GM12878 (cell line): ENCODE data around the gene HEBP1. TPM values are rescaled to one million over a fixed set of nuclear protein-coding genes. Genes with fewer than 3 reads are reported as not detected.

Experiments used
- ATAC-seq: fragments of 200-7000 bp; cut with Tn5 transposase; 3 replicates; pipeline ENCODE4 v1.9.1; 2020; ENCODE audit warnings: mild to moderate bottlenecking, moderate library complexity
- BruUV-seq: library from RNA; stranded (reverse); fragments of 400-500 nt; replicated peaks from 2 replicates; lab custom pipeline; 2021; lab: Mats Ljungman, UMichigan
- CTCF ChIA-PET: fragments of 300-600 bp; sonication (Branson Sonifier 250); formaldehyde crosslinking; extraction: SDS; loops from one replicate; lab custom pipeline; 2021; ENCODE audit warnings: inconsistent platforms; lab: Yijun Ruan, JAX
- POLR2A ChIA-PET: fragments of 350-600 bp; formaldehyde crosslinking; extraction: SDS; loops from one replicate; lab custom pipeline; 2021; ENCODE audit warnings: inconsistent platforms; lab: Charles Lee
- RAD21 ChIA-PET: fragments of 300-600 bp; sonication (Branson Sonifier 250); formaldehyde crosslinking; loops from one replicate; lab custom pipeline; 2023; ENCODE audit warnings: antibody characterized with exemption; ENCODE audit not compliant: unreplicated experiment; lab: Charles Lee
- SMC1A ChIA-PET: fragments of 300-600 bp; sonication (Branson Sonifier 250); formaldehyde crosslinking; loops from one replicate; lab custom pipeline; 2023; ENCODE audit not compliant: unreplicated experiment, uncharacterized antibody; lab: Charles Lee
- DNase-seq: peaks from one replicate; pipeline ENCODE4 v3.0.0-alpha.2; 2011; ENCODE audit warnings: low read depth, low spot score
- FAIRE-seq: peaks from 3 replicates; lab custom pipeline; 2011; peaks lifted over from hg19 to GRCh38; lab: Jason Lieb, UNC
- H2AFZ ChIP-seq: 2 replicates; pipeline ENCODE4 v1.6.0; 2011; ENCODE audit warnings: low read depth, low read length, control low read depth; ENCODE audit not compliant: control insufficient read depth
- H3K27ac ChIP-seq: 2 replicates; pipeline ENCODE4 v1.5.1; 2011; ENCODE audit warnings: control low read depth; ENCODE audit not compliant: control insufficient read depth, insufficient read depth
- H3K27me3 ChIP-seq, 2 experiments: replicated peaks in 1 of 2; 2 replicates each; pipeline versions ENCODE4 v1.6.0 to v1.6.1; 2011; ENCODE audit warnings: low read length in 1 of 2; ENCODE audit not compliant: control insufficient read depth in 2 of 2, insufficient read depth in 2 of 2
- H3K36me3 ChIP-seq, 2 experiments: 2 replicates each; pipeline ENCODE4 v1.5.1; 2011; ENCODE audit warnings: low read length in 1 of 2; ENCODE audit not compliant: control insufficient read depth in 2 of 2, insufficient read depth in 2 of 2
- H3K4me1 ChIP-seq: 2 replicates; pipeline ENCODE4 v1.6.1; 2011; ENCODE audit warnings: mild to moderate bottlenecking, low read length, moderate library complexity, mixed read lengths; ENCODE audit not compliant: control insufficient read depth, insufficient read depth
- H3K4me2 ChIP-seq: 2 replicates; pipeline ENCODE4 v1.6.0; 2011; ENCODE audit warnings: control low read depth; ENCODE audit not compliant: control insufficient read depth, insufficient read depth
- H3K4me3 ChIP-seq: fragments of 200-600 bp; sonication (generic); 2 replicates; pipeline ENCODE4 v1.5.1; 2016
- H3K79me2 ChIP-seq: 2 replicates; pipeline ENCODE4 v1.6.0; 2011; ENCODE audit warnings: low read length; ENCODE audit not compliant: control insufficient read depth, insufficient read depth
- H3K9ac ChIP-seq: 2 replicates; pipeline ENCODE4 v1.8.0; 2011; ENCODE audit warnings: low read length, control low read depth, mixed read lengths; ENCODE audit not compliant: control insufficient read depth, insufficient read depth
- H3K9me3 ChIP-seq: replicated peaks from 3 replicates; pipeline ENCODE4 v1.5.1; 2011; ENCODE audit warnings: mild to moderate bottlenecking, low read length; ENCODE audit not compliant: control insufficient read depth, insufficient read depth
- H4K20me1 ChIP-seq: 2 replicates; pipeline ENCODE4 v1.6.0; 2011; ENCODE audit not compliant: control insufficient read depth, insufficient read depth
- CBX5 ChIP-seq: sonication (generic); IDR thresholded peaks from 2 replicates; pipeline ENCODE4 v1.6.1; 2016; ENCODE audit warnings: low read depth, moderate library complexity, mild to moderate bottlenecking, inconsistent platforms
- HDAC2 ChIP-seq: fragments of 200-600 bp; sonication (generic); IDR thresholded peaks from 2 replicates; pipeline ENCODE4 v1.6.1; 2017
- IKZF1 ChIP-seq: fragments of 450-650 bp; conservative IDR thresholded peaks from 2 replicates; pipeline ENCODE4 v1.6.1; 2017; ENCODE audit warnings: antibody characterized with exemption, mild to moderate bottlenecking
- IRF4 ChIP-seq: IDR thresholded peaks from 2 replicates; pipeline ENCODE4 v1.6.1; 2011; ENCODE audit warnings: low read depth, low read length
- LARP7 ChIP-seq: fragments of 450-650 bp; IDR thresholded peaks from 2 replicates; pipeline ENCODE4 v1.6.1; 2017; ENCODE audit warnings: mild to moderate bottlenecking
- MAX ChIP-seq: IDR thresholded peaks from 2 replicates; pipeline ENCODE4 v1.6.1; 2012; ENCODE audit warnings: low read depth, low read length, improper control_type of control experiment
- MEF2A ChIP-seq: IDR thresholded peaks from 2 replicates; pipeline ENCODE4 v1.6.1; 2011; ENCODE audit warnings: low read depth, mild to moderate bottlenecking, low read length, moderate library complexity; ENCODE audit not compliant: insufficient read depth
- MTA2 ChIP-seq: fragments of 450-650 bp; IDR thresholded peaks from 2 replicates; pipeline ENCODE4 v1.6.1; 2016; ENCODE audit warnings: low read depth, mild to moderate bottlenecking, moderate library complexity
- NR2F1 ChIP-seq: fragments of 450-650 bp; conservative IDR thresholded peaks from 2 replicates; pipeline ENCODE4 v1.6.1; 2017; ENCODE audit warnings: mild to moderate bottlenecking
- NRF1 ChIP-seq: conservative IDR thresholded peaks from 2 replicates; pipeline ENCODE4 v1.6.1; 2011; ENCODE audit warnings: mild to moderate bottlenecking, low read depth, low read length, improper control_type of control experiment
- PAX5 ChIP-seq: IDR thresholded peaks from 2 replicates; pipeline ENCODE4 v1.6.1; 2011; ENCODE audit warnings: low read depth, low read length, borderline replicate concordance
- SP1 ChIP-seq: IDR thresholded peaks from one replicate; pipeline ENCODE4 v1.6.1; 2011; ENCODE audit warnings: low read depth, low read length
- STAT1 ChIP-seq: fragments of 450-650 bp; conservative IDR thresholded peaks from 2 replicates; pipeline ENCODE4 v1.6.1; 2014; ENCODE audit warnings: antibody characterized with exemption, mild to moderate bottlenecking
- SUPT20H ChIP-seq: IDR thresholded peaks from 2 replicates; pipeline ENCODE4 v1.6.1; 2011; ENCODE audit warnings: low read depth, mild to moderate bottlenecking, low read length, moderate library complexity, borderline replicate concordance; ENCODE audit not compliant: control insufficient read depth
- TARDBP ChIP-seq: IDR thresholded peaks from 2 replicates; pipeline ENCODE4 v1.6.1; 2016; ENCODE audit warnings: borderline replicate concordance
- TCF12 ChIP-seq: IDR thresholded peaks from 2 replicates; pipeline ENCODE4 v1.6.1; 2011; ENCODE audit warnings: low read depth, mild to moderate bottlenecking, low read length
- ZBTB11 ChIP-seq: fragments of 450-650 bp; formaldehyde crosslinking; IDR thresholded peaks from 2 replicates; pipeline ENCODE4 v1.5.0; 2022; ENCODE audit warnings: mild to moderate bottlenecking, missing genetic modification characterization
- ZBTB33 ChIP-seq: fragments of 450-650 bp; IDR thresholded peaks from 2 replicates; pipeline ENCODE4 v1.6.1; 2017; ENCODE audit warnings: mild to moderate bottlenecking
- ZNF274 ChIP-seq: IDR thresholded peaks from one replicate; pipeline ENCODE4 v1.8.0; 2011; ENCODE audit not compliant: insufficient read length, insufficient read depth
- WGBS: methylation state at CpG from one replicate; pipeline ENCODE4 v1.1.6; 2016; ENCODE audit warnings: low lambda C conversion rate; ENCODE audit not compliant: insufficient replicate concordance, insufficient coverage; ENCODE audit errors: missing lambda C conversion rate; 5-methylcytosine and 5-hydroxymethylcytosine counted together
- in situ Hi-C: fragments of 300-500 bp; cut with MboI; formaldehyde crosslinking; loops from 9 replicates; pipeline ENCODE4 v1.14.3; 2018; ENCODE audit warnings: mixed read lengths
- intact Hi-C: fragments of 100-400 bp; cut with micrococcal nuclease; formaldehyde crosslinking; loops from one replicate; pipeline ENCODE4 v1.14.2; 2022; ENCODE audit not compliant: unreplicated experiment
- polyA plus RNA-seq, 11 experiments: library from polyadenylated mRNA; depleted of rRNA in 4 of 11; unstranded in 6 of 11; stranded (reverse) in 5 of 11; fragments of >200 nt; fragmentation: Nextera tagmentation in 4 of 11; fragmentation: Illumina TruSeq in 1 of 11; extraction: Ambion mirVana in 4 of 11; extraction: Trizol in 1 of 11; gene quantifications; 1 replicate in 1 of 11; 2 replicates in 10 of 11; pipeline versions ENCODE4 v1.2.1 to v1.2.3, GENCODE V29; 2011 to 2016; ENCODE audit warnings: inconsistent platforms in 2 of 11, missing spikeins in 2 of 11, low read depth in 1 of 11
- total RNA-seq, 4 experiments: library from RNA; depleted of rRNA in 3 of 4; stranded (reverse); fragments of >200 nt in 3 of 4; fragmentation: Illumina TruSeq in 1 of 4; extraction: Trizol in 1 of 4; gene quantifications; 2 replicates each; pipeline versions ENCODE4 v1.2.1 to v1.2.3, GENCODE V29; 2013 to 2021

Gene HEBP1
- total and polyA plus RNA-seq, 10 of the 15 experiments (the other 5 are each of a cell fraction or from before 2014, with no cell fraction given), result 0.07 to 0.32 (median 0.18) TPM; not detected in 5

GRCh38 chr12:12943586-12944260, 56.3 kb downstream of the HEBP1 start:
- Histone ChIP-seq H3K4me1 (no peaks in the 10 kb centered on the region), H3K9me3 (no peaks in the 10 kb centered on the region), H3K9ac (no peak overlapping the region), H4K20me1 (no peaks in the 10 kb centered on the region), H3K36me3 (no peaks in the 10 kb centered on the region), H3K4me2 (no peak overlapping the region), H3K27ac (no peak overlapping the region), H2AFZ (no peak overlapping the region), H3K27me3 (peaks cover 0 to 3% of the 10 kb centered on the region in 2 experiments; a peak in 2 of 4 replicates), H3K79me2 (no peaks in the 10 kb centered on the region), H3K4me3 (no peak overlapping the region)
- ATAC-seq, result no peak
- intact Hi-C loops, result no loop called here
- in situ Hi-C loops, result no loop called here
- no peak for FAIRE-seq
- SMC1A ChIA-PET, result no interaction called here
- POLR2A ChIA-PET, result no interaction called here
- CTCF ChIA-PET, result no interaction called here
- DNase-seq, result no peak
- RAD21 ChIA-PET, result no interaction called here
- BruUV-seq, result no TSS peak
- WGBS, result 73% methylated on average over 8 of the region's 8 CpGs
- TF ChIP-seq ZNF274, result no peak
- no peak for TF ChIP-seq LARP7
- TF ChIP-seq SP1, result no peak
- no peak for TF ChIP-seq STAT1
- TF ChIP-seq SUPT20H, result no peak
- no peak for TF ChIP-seq ZBTB33
- TF ChIP-seq TARDBP, result no peak
- TF ChIP-seq MTA2, result no peak
- TF ChIP-seq MEF2A, result no peak
- TF ChIP-seq CBX5, result no peak
- no peak for TF ChIP-seq NR2F1
- no peak for TF ChIP-seq NRF1
- TF ChIP-seq IRF4, result no peak
- TF ChIP-seq PAX5, result no peak
- TF ChIP-seq ZBTB11 (CRISPR knock-in tag), result no peak
- TF ChIP-seq HDAC2, result no peak
- TF ChIP-seq TCF12, result no peak
- no peak for TF ChIP-seq MAX
- no peak for TF ChIP-seq IKZF1
